ENCODE data around the gene LSM3.

Gene LSM3

GRCh38 chr3:14231145-14231990, 52.8 kb downstream of the LSM3 start:
- no peak for TF ChIP-seq CTCF (IDR thresholded peaks at IDR 0.05; ENCODE audit: low read depth, low read length, missing control alignments)
- Histone ChIP-seq H3K4me3 (ENCODE audit: low read depth, low read length) (no peak overlapping the region), H3K27ac (peak overlapping the region; percentile 83), H3K36me3 (replicated peaks) (no peaks in the 10 kb centered on the region), H3K27me3 (replicated peaks) (no peaks in the 10 kb centered on the region)
- DNase-seq, result no peak
- in situ Hi-C loops (cut with HindIII; ENCODE audit: low pct_ligation_motif_present, low sequenced_read_pairs), result no loop called here

GRCh38 chr3:14231998-14232501, 53.4 kb downstream of the LSM3 start:
- Histone ChIP-seq H3K27ac (peak overlapping the region; percentile 83), H3K36me3 (replicated peaks) (no peaks in the 10 kb centered on the region), H3K27me3 (replicated peaks) (no peaks in the 10 kb centered on the region), H3K4me3 (ENCODE audit: low read depth, low read length) (no peak overlapping the region)
- no peak for DNase-seq
- TF ChIP-seq CTCF (IDR thresholded peaks at IDR 0.05; ENCODE audit: low read depth, low read length, missing control alignments), result no peak
- in situ Hi-C loops (cut with HindIII; ENCODE audit: low pct_ligation_motif_present, low sequenced_read_pairs), result no loop called here

GRCh38 chr3:14234251-14235002, 55.8 kb downstream of the LSM3 start:
- in situ Hi-C loops (cut with HindIII; ENCODE audit: low pct_ligation_motif_present, low sequenced_read_pairs), result no loop called here
- Histone ChIP-seq H3K4me3 (ENCODE audit: low read depth, low read length) (no peak overlapping the region), H3K27me3 (replicated peaks) (no peaks in the 10 kb centered on the region), H3K27ac (no peak overlapping the region), H3K36me3 (replicated peaks) (no peaks in the 10 kb centered on the region)
- DNase-seq, result no peak
- no peak for TF ChIP-seq CTCF (IDR thresholded peaks at IDR 0.05; ENCODE audit: low read depth, low read length, missing control alignments)

GRCh38 chr3:14235003-14235911, 56.6 kb downstream of the LSM3 start:
- no peak for TF ChIP-seq CTCF (IDR thresholded peaks at IDR 0.05; ENCODE audit: low read depth, low read length, missing control alignments)
- no peak overlapping the region for H3K27ac ChIP-seq

GRCh38 chr3:14235912-14236295, 57.3 kb downstream of the LSM3 start:
- no peaks in the 10 kb centered on the region for H3K27me3 ChIP-seq (replicated peaks)
- H3K36me3 ChIP-seq (replicated peaks), result no peaks in the 10 kb centered on the region
- in situ Hi-C loops (cut with HindIII; ENCODE audit: low pct_ligation_motif_present, low sequenced_read_pairs), result no loop called here
- no peak overlapping the region for H3K4me3 ChIP-seq (ENCODE audit: low read depth, low read length)
- no peak for DNase-seq
- no peak overlapping the region for H3K27ac ChIP-seq
- no peak for TF ChIP-seq CTCF (IDR thresholded peaks at IDR 0.05; ENCODE audit: low read depth, low read length, missing control alignments)

More at GRCh38 chr3:14235003-14235911, 56.6 kb downstream of the LSM3 start:
- no peak for DNase-seq
- in situ Hi-C loops (cut with HindIII; ENCODE audit: low pct_ligation_motif_present, low sequenced_read_pairs), result no loop called here
- Histone ChIP-seq H3K36me3 (replicated peaks) (no peaks in the 10 kb centered on the region), H3K27me3 (replicated peaks) (no peaks in the 10 kb centered on the region), H3K4me3 (ENCODE audit: low read depth, low read length) (no peak overlapping the region)
